Measurements from ENCODE around the gene LIX1. TPM values are rescaled to one million over a fixed set of nuclear protein-coding genes. Genes with fewer than 3 reads are reported as not detected.

Gene LIX1
- total and polyA plus RNA-seq, 2 of the 8 experiments (the other 6 are each of a cell fraction or from before 2014, with no cell fraction given), result 0.26 to 0.45 TPM

DNA sequence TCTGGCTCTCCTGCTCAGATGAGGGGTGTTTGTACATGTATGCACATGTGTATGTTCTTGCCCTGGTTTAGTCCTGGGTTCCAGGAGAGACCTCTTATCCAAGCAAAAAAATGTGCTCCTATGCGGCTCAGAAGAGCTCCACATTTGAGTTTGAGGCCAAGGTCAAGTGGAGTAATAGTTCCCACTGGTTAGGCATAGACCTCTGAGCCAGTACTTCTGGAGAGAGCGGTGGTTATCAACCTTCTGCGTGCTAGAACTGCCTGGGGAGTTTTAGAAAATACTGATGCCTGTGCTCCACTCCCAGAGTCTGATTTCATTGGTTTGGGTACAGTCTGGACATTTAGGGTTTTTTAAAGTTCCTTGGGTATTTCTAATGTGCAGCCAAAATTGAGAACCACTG is 51.5 kb downstream of the LIX1 start:
- H4K20me1 ChIP-seq (replicated peaks in 1 of 2; ENCODE audit: control insufficient read depth in 1 of 2, insufficient read depth in 2 of 2, low read length in 2 of 2), result no peaks in the 10 kb centered on the region
- H2BK5ac ChIP-seq (ENCODE audit: low read depth, low read length), result no peak overlapping the region
- POLR2A ChIA-PET (ENCODE audit: partially characterized antibody), result no interaction called here
- no peak overlapping the region for H3K23ac ChIP-seq (ENCODE audit: insufficient read length)
- H3K9me3 ChIP-seq (ENCODE audit: insufficient read depth in 2 of 2, low read depth in 1 of 2, low read length in 1 of 2), result peaks cover under 1 to 2% of the 10 kb centered on the region in 2 experiments; a peak in 1 of 4 replicates
- H3K4me3 ChIP-seq (ENCODE audit: extremely low read depth in 1 of 4, insufficient read depth in 2 of 4, low read depth in 3 of 4, low read length in 4 of 4), result no peak overlapping the region
- H3K56ac ChIP-seq (replicated peaks; ENCODE audit: insufficient read length, low read depth, low read length), result no peak overlapping the region
- CTCF ChIA-PET (ENCODE audit: partially characterized antibody), result interaction anchor here (1.4 kb wide), 2 partner anchors 46 to 71 kb away, joined by 3 to 7 read pairs; no protein-coding TSS in a partner anchor
- no peaks in the 10 kb centered on the region for H3K23me2 ChIP-seq (ENCODE audit: low read depth, low read length)
- H2BK120ac ChIP-seq (replicated peaks; ENCODE audit: low read depth, low read length), result no peak overlapping the region
- DNase-seq (ENCODE audit: low read depth in 1 of 2, low spot score in 2 of 2), result no peak
- no peaks in the 10 kb centered on the region for H3K79me1 ChIP-seq (ENCODE audit: low read depth, low read length)
- peaks cover 0 to under 1% (median 0%) of the 10 kb centered on the region in 4 experiments; a peak in 1 of 8 replicates for H3K36me3 ChIP-seq (ENCODE audit: control insufficient read depth in 2 of 4, insufficient read depth in 4 of 4, low read length in 3 of 4)
- no peak overlapping the region for H2AK5ac ChIP-seq (ENCODE audit: low read depth, low read length)
- no peak overlapping the region for H3K4ac ChIP-seq (replicated peaks; ENCODE audit: insufficient read length, low read depth, low read length)
- no peak overlapping the region for H3K14ac ChIP-seq (ENCODE audit: insufficient read length)
- H2BK20ac ChIP-seq (ENCODE audit: low read length), result no peak overlapping the region
- H3K4me1 ChIP-seq (replicated peaks in 1 of 4; ENCODE audit: control insufficient read depth in 3 of 4, insufficient read depth in 4 of 4, low read length in 3 of 4), result no peaks in the 10 kb centered on the region
- no peak overlapping the region for H4K91ac ChIP-seq (replicated peaks; ENCODE audit: insufficient read length, low read length)
- H2BK12ac ChIP-seq (ENCODE audit: low read depth, low read length), result no peak overlapping the region
- no peak for FAIRE-seq
- H3K27me3 ChIP-seq (replicated peaks in 1 of 4; ENCODE audit: control insufficient read depth in 3 of 4, extremely low read depth in 1 of 4, insufficient read depth in 3 of 4, low read length in 3 of 4), result no peaks in the 10 kb centered on the region
- WGBS, 2 experiments (ENCODE audit: extremely low coverage in 1 of 2, insufficient coverage in 1 of 2, insufficient read length in 1 of 2, insufficient replicate concordance in 2 of 2, low coverage in 1 of 2, low lambda C conversion rate in 2 of 2, missing lambda C conversion rate in 1 of 2), result 91% methylated on average over 3 of the region's 3 CpGs; no CpG with 5 or more reads in 1 of the 2 experiments
- H4K5ac ChIP-seq (ENCODE audit: insufficient read length, low read depth, low read length), result no peak overlapping the region
- no peak overlapping the region for H2AFZ ChIP-seq (ENCODE audit: low read length)
- no peak overlapping the region for H3K9ac ChIP-seq (replicated peaks in 1 of 4; ENCODE audit: extremely low read depth in 1 of 4, low read depth in 3 of 4, low read length in 3 of 4)
- no peak overlapping the region for H3K18ac ChIP-seq (ENCODE audit: extremely low read depth, low read length)
- no peak overlapping the region for H2BK15ac ChIP-seq (ENCODE audit: low read length)
- no peak overlapping the region for H3K4me2 ChIP-seq (ENCODE audit: insufficient read depth in 1 of 2, low read depth in 2 of 2, low read length in 2 of 2)
- no peaks in the 10 kb centered on the region for H3K79me2 ChIP-seq (ENCODE audit: control insufficient read depth in 1 of 2, insufficient read depth in 2 of 2, low read length in 2 of 2)
- TF ChIP-seq SP2 (IDR thresholded peaks at IDR 0.05; ENCODE audit: low read length), result no peak
- TF ChIP-seq CTBP2 (IDR thresholded peaks at IDR 0.05; ENCODE audit: borderline replicate concordance, insufficient read depth, insufficient read length, low read length), result no peak
- TF ChIP-seq, protein P1, sequence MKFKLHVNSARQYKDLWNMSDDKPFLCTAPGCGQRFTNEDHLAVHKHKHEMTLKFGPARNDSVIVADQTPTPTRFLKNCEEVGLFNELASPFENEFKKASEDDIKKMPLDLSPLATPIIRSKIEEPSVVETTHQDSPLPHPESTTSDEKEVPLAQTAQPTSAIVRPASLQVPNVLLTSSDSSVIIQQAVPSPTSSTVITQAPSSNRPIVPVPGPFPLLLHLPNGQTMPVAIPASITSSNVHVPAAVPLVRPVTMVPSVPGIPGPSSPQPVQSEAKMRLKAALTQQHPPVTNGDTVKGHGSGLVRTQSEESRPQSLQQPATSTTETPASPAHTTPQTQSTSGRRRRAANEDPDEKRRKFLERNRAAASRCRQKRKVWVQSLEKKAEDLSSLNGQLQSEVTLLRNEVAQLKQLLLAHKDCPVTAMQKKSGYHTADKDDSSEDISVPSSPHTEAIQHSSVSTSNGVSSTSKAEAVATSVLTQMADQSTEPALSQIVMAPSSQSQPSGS (IDR thresholded peaks at IDR 0.05; ENCODE audit: low read length), result no peak
- TF ChIP-seq, protein P2, sequence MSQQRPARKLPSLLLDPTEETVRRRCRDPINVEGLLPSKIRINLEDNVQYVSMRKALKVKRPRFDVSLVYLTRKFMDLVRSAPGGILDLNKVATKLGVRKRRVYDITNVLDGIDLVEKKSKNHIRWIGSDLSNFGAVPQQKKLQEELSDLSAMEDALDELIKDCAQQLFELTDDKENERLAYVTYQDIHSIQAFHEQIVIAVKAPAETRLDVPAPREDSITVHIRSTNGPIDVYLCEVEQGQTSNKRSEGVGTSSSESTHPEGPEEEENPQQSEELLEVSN (IDR thresholded peaks at IDR 0.05), result no peak
- TF ChIP-seq TEAD4 (IDR thresholded peaks at IDR 0.05; ENCODE audit: low read depth, low read length), result no peak
- TF ChIP-seq TAF1 (IDR thresholded peaks at IDR 0.05; ENCODE audit: low read depth, low read length), result no peak
- no peak for TF ChIP-seq CBX5 (IDR thresholded peaks at IDR 0.05; ENCODE audit: low read depth, low read length)
- TF ChIP-seq KDM1A (IDR thresholded peaks at IDR 0.05; ENCODE audit: borderline replicate concordance, low read length), result no peak
- no peak for TF ChIP-seq SP4 (IDR thresholded peaks at IDR 0.05; ENCODE audit: low read length)
- TF ChIP-seq SP1 (IDR thresholded peaks at IDR 0.05; ENCODE audit: low read depth, low read length), result no peak
- H4K8ac ChIP-seq (ENCODE audit: extremely low read depth, insufficient read depth, low read length), result no peak overlapping the region
- no peak overlapping the region for H3K27ac ChIP-seq (ENCODE audit: low read depth, low read length)
